Endothelial cell of umbilical vein (primary cell): ENCODE data around the gene MPP3. TPM values are rescaled to one million over a fixed set of nuclear protein-coding genes. Genes with fewer than 3 reads are reported as not detected.

Experiments used
- Bru-seq: library from RNA; stranded (reverse); fragments of 400-500 nt; gene quantifications from one replicate; lab custom pipeline; 2021; lab: Mats Ljungman, UMichigan
- BruChase-seq, 2 experiments: library from RNA; stranded (reverse); fragments of 400-500 nt; gene quantifications; one replicate each; lab custom pipeline; 2021; lab: Mats Ljungman, UMichigan
- BruUV-seq: library from RNA; stranded (reverse); fragments of 400-500 nt; replicated peaks from 2 replicates; lab custom pipeline; 2021; lab: Mats Ljungman, UMichigan
- CTCF ChIA-PET: fragments of 300-600, 350-600 bp; sonication (Branson Sonifier 250); formaldehyde crosslinking; loops from one replicate; lab custom pipeline; 2021; ENCODE audit warnings: antibody characterized with exemption, inconsistent platforms; lab: Charles Lee
- POLR2A ChIA-PET: fragments of 300-600, 350-600 bp; sonication (Branson Sonifier 250); formaldehyde crosslinking; loops from one replicate; lab custom pipeline; 2021; ENCODE audit warnings: antibody characterized with exemption, inconsistent platforms; lab: Charles Lee
- DNase-seq: peaks from one replicate; pipeline ENCODE4 v3.0.0-alpha.2; 2011; ENCODE audit warnings: low read depth, low spot score
- FAIRE-seq: peaks from 2 replicates; lab custom pipeline; 2011; peaks lifted over from hg19 to GRCh38; lab: Jason Lieb, UNC
- H2AFZ ChIP-seq: 2 replicates; pipeline ENCODE4 v1.6.0; 2012; ENCODE audit warnings: low read depth, low read length, control low read depth, inconsistent platforms
- H3K27ac ChIP-seq: 2 replicates; pipeline ENCODE4 v1.5.1; 2011; ENCODE audit warnings: low read depth, mild to moderate bottlenecking, control low read depth, low read length, moderate library complexity; ENCODE audit not compliant: insufficient read depth
- H3K27me3 ChIP-seq, 2 experiments: 2 replicates each; pipeline versions ENCODE4 v1.6.0 to v1.6.1; 2011; ENCODE audit warnings: low read length in 2 of 2, mixed read lengths in 1 of 2; ENCODE audit not compliant: control insufficient read depth in 2 of 2, insufficient read depth in 2 of 2
- H3K36me3 ChIP-seq, 2 experiments: 2 replicates in 1 of 2; 3 replicates in 1 of 2; pipeline ENCODE4 v1.5.1; 2011; ENCODE audit warnings: low read length in 2 of 2, mild to moderate bottlenecking in 1 of 2, moderate library complexity in 1 of 2; ENCODE audit not compliant: control insufficient read depth in 2 of 2, insufficient read depth in 2 of 2; ENCODE audit errors: extremely low read depth in 1 of 2
- H3K4me1 ChIP-seq: 3 replicates; pipeline ENCODE4 v1.5.1; 2011; ENCODE audit warnings: mild to moderate bottlenecking, low read length; ENCODE audit not compliant: control insufficient read depth, insufficient read depth; ENCODE audit errors: extremely low read depth
- H3K4me2 ChIP-seq: 2 replicates; pipeline ENCODE4 v1.6.1; 2011; ENCODE audit warnings: low read length, control low read depth, mixed read lengths; ENCODE audit not compliant: insufficient read depth
- H3K4me3 ChIP-seq, 3 experiments: fragments of 200-600 bp in 1 of 3; sonication (generic), shearing (Covaris generic) in 1 of 3; replicated peaks in 1 of 3; 2 replicates each; pipeline ENCODE4 v1.5.1; 2011 to 2016; ENCODE audit warnings: control low read depth in 3 of 3, low read length in 3 of 3, mild to moderate bottlenecking in 2 of 3, inconsistent platforms in 1 of 3, low read depth in 1 of 3, moderate library complexity in 1 of 3; ENCODE audit not compliant: insufficient read depth in 1 of 3
- H3K79me2 ChIP-seq: 2 replicates; pipeline ENCODE4 v1.6.0; 2012; ENCODE audit warnings: low read length, inconsistent platforms; ENCODE audit not compliant: control insufficient read depth, insufficient read depth
- H3K9ac ChIP-seq: replicated peaks from 2 replicates; pipeline ENCODE3; 2011; ENCODE audit warnings: low read length, control low read depth; ENCODE audit not compliant: insufficient read depth; ENCODE audit errors: extremely low read depth
- H3K9me1 ChIP-seq: replicated peaks from 3 replicates; pipeline ENCODE4 v1.6.0; 2011; ENCODE audit warnings: mild to moderate bottlenecking, low read length; ENCODE audit not compliant: control insufficient read depth, insufficient read depth; ENCODE audit errors: extremely low read depth
- H3K9me3 ChIP-seq: replicated peaks from 2 replicates; pipeline ENCODE4 v1.5.1; 2012; ENCODE audit warnings: low read length, inconsistent platforms; ENCODE audit not compliant: control insufficient read depth, insufficient read depth
- H4K20me1 ChIP-seq: replicated peaks from 2 replicates; pipeline ENCODE3; 2011; ENCODE audit warnings: mild to moderate bottlenecking, low read length; ENCODE audit not compliant: control insufficient read depth, insufficient read depth; ENCODE audit errors: extremely low read depth
- EZH2 ChIP-seq: IDR thresholded peaks from 2 replicates; pipeline ENCODE4 v1.6.1; 2012; ENCODE audit warnings: borderline replicate concordance, low read depth, mild to moderate bottlenecking, moderate library complexity, low read length, inconsistent platforms; ENCODE audit not compliant: severe bottlenecking
- FOS ChIP-seq: IDR thresholded peaks from 2 replicates; pipeline ENCODE4 v1.6.1; 2011; ENCODE audit warnings: mild to moderate bottlenecking, low read length, moderate library complexity, borderline replicate concordance; ENCODE audit not compliant: insufficient read depth
- MYC ChIP-seq: IDR thresholded peaks from one replicate; pipeline ENCODE4 v1.6.1; 2011; ENCODE audit warnings: mild to moderate bottlenecking, low read depth, low read length
- POLR2A ChIP-seq: IDR thresholded peaks from 2 replicates; pipeline ENCODE4 v1.6.1; 2012; ENCODE audit warnings: low read depth, mild to moderate bottlenecking, control low read depth, low read length
- POLR2AphosphoS5 ChIP-seq: IDR thresholded peaks from 2 replicates; pipeline ENCODE4 v1.6.1; 2012; ENCODE audit warnings: low read depth, mild to moderate bottlenecking, control low read depth, low read length, moderate library complexity; ENCODE audit not compliant: insufficient read depth
- dilution Hi-C: fragments of 300-500 bp; cut with MboI; formaldehyde crosslinking; loops from one replicate; pipeline ENCODE4 v1.15.0; 2019; ENCODE audit warnings: low sequenced_read_pairs; ENCODE audit not compliant: extremely low pct_ligation_motif_present
- intact Hi-C: fragments of 100-400 bp; cut with micrococcal nuclease; formaldehyde crosslinking; loops from one replicate; pipeline ENCODE4 v1.10.0; 2022
- long read RNA-seq: library from polyadenylated mRNA; stranded (forward); transcript quantifications from one replicate; pipeline ENCODE4 v2.0.0, GENCODE V29; 2021
- polyA minus RNA-seq, 3 experiments: library from RNA; depleted of rRNA, polyadenylated mRNA; stranded (reverse); fragments of >200 nt; gene quantifications; 1 replicate in 1 of 3; 2 replicates in 2 of 3; pipeline ENCODE4 v1.2.3, GENCODE V29; 2011
- polyA plus RNA-seq, 4 experiments: library from polyadenylated mRNA; depleted of rRNA in 3 of 4; stranded (reverse) in 3 of 4; unstranded in 1 of 4; fragments of >200 nt; gene quantifications; 2 replicates each; pipeline versions ENCODE4 v1.2.1 to v1.2.3, GENCODE V29; 2011 to 2012; ENCODE audit warnings: missing spikeins in 1 of 4
- total RNA-seq: library from RNA; stranded (reverse); gene quantifications from 2 replicates; pipeline ENCODE4 v1.2.3, GENCODE V29; 2021

Gene MPP3
- total RNA-seq (10.8 and 11.3 TPM in 2 replicates), polyA plus RNA-seq (5.4 and 6.1 TPM in 2 replicates), polyA minus RNA-seq (8.8 and 12.2 TPM in 2 replicates), Bru-seq, nascent RNA (percentile 59 among the genes with signal in this experiment), BruChase-seq, experiment 1, labeled RNA remaining after a 6-hour chase (percentile 51 among the genes with signal in this experiment), BruChase-seq, experiment 2, labeled RNA remaining after a 2-hour chase (percentile 59 among the genes with signal in this experiment)
- polyA plus RNA-seq (2011; cell fraction: cytosol; rRNA removed) = 3.0 and 4.9 TPM in 2 replicates
- 54.8 and 65.0 TPM in 2 replicates for polyA plus RNA-seq (2011; cell fraction: nucleus; rRNA removed)
- polyA plus RNA-seq (2012) = 7.3 and 8.6 TPM in 2 replicates
- polyA minus RNA-seq (2011; cell fraction: cytosol; rRNA and poly(A)+ RNA removed) = 4.1 TPM
- polyA minus RNA-seq (2011; cell fraction: nucleus; rRNA and poly(A)+ RNA removed) = 14.7 and 19.7 TPM in 2 replicates
- long read RNA-seq, partial matches to known transcripts = 4 of 25 reads
- long read RNA-seq, other reads (novel, unspliced or antisense) = 20 of 25 reads

- intact Hi-C loops (loop anchor here (2.0 kb wide), 1 partner anchor 54 kb away; the partner anchor contains the start of gene DUSP3), dilution Hi-C loops (no loop called here)
- H3K9me1 ChIP-seq = no peaks in the 10 kb centered on the region
- H2AFZ ChIP-seq = peak within 1 kb of the TSS; percentile 43
- TF ChIP-seq FOS (no peak), EZH2 (no peak), POLR2A (peak; percentile 69), MYC (no peak), POLR2AphosphoS5 (peak; percentile 58)
- no peaks in the 10 kb centered on the region for H3K27me3 ChIP-seq
- H3K79me2 ChIP-seq = no peaks in the 10 kb centered on the region
- ChIA-PET CTCF (interaction anchor here (5.8 kb wide), 1 partner anchor 13 kb away, joined by 28 read pairs; the partner anchor contains the start of gene CD300LG), POLR2A (no interaction called here)
- H3K9me3 ChIP-seq = no peaks in the 10 kb centered on the region
- DNase-seq (peak; percentile 66), FAIRE-seq (no peak)
- H3K9ac ChIP-seq = peak within 1 kb of the TSS; percentile 46
- H3K4me3 ChIP-seq = peak within 1 kb of the TSS; percentile 33 to 85 (median 47)
- no TSS peak for BruUV-seq
- H4K20me1 ChIP-seq = no peaks in the 10 kb centered on the region
- H3K27ac ChIP-seq = no peak within 1 kb of the TSS
- peak within 1 kb of the TSS; percentile 69 for H3K4me2 ChIP-seq
- no peaks in the 10 kb centered on the region for H3K36me3 ChIP-seq
- H3K4me1 ChIP-seq = peaks cover 2% of the 10 kb centered on the region
These were observed at the start of gene MPP3 for GRCh38 chr17:43832976-43833829. Gene MPP3, minus strand, starts transcription at chr17:43833146. Its CDS starts 1,240 bp downstream, at chr17:43831906.
